VCaP (cell line): Measurements from ENCODE around the gene BRWD1.

ENCODE experiments used
- H3K27ac ChIP-seq: fragments of 450-650 bp; 2 replicates; pipeline ENCODE4 v1.5.1; 2017
- CTCF ChIP-seq: fragments of 450-650 bp; conservative IDR thresholded peaks from 2 replicates; pipeline ENCODE4 v1.5.1; 2017; ENCODE audit warnings: mild to moderate bottlenecking, moderate library complexity

The BRWD1 gene

GRCh38 chr21:39196310-39196709 is 117.1 kb downstream of the BRWD1 start:
- no peak overlapping the region for H3K27ac ChIP-seq
- no peak for TF ChIP-seq CTCF

DNA sequence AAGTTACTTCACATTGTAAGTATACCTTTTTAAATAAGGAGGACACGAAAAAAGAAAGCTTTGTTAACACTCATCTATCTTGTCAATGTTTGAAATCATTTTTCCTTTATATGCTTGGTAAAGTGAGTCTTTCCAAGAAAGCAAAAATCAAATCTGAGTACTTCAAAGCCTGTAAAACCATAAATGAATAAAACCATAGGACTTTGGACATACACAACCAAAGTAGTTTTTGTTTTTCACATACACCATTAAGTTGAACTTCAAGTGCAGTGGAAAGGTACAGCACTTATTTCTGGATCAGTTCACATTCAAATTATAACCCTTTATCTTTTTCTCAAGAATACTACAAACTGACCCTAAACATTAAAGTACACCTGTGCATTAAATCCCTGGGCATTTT is 120.1 kb downstream of the BRWD1 start:
- no peak overlapping the region for H3K27ac ChIP-seq
- TF ChIP-seq CTCF = no peak

DNA sequence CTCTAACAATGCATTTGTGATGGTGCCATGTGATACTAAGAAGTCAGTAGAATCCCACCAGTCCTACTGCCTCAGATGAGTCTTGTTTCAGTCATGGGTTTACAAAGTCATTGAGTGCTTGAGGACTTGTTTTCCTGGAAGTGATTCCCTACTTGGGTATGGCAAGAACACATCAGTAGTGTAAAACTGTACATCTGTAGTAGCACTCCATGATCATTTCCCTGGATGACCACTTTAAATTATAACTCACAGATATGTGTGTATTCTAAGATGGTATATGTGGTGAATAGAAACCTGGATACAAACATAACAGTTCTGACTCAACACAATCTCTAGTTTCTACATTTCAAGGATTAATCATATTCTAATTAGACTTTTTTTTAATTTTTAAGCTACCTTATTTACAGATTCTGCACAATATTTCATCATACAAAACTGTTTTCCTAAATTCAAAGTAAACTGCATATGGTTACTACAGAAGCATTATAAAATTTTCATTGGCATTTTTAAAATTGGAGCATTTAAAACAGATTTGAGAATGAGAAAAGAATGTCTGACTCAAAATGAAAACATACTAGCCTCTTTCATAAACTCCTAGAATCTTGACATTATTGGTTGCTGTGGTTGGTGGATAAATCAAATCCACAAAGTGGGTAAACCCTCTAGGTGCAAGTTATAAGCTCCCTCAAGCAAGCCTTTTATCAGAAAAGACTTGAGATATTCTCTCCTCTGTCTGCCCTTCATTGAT is 123.4 kb downstream of the BRWD1 start:
- H3K27ac ChIP-seq = no peak overlapping the region
- TF ChIP-seq CTCF = no peak

DNA sequence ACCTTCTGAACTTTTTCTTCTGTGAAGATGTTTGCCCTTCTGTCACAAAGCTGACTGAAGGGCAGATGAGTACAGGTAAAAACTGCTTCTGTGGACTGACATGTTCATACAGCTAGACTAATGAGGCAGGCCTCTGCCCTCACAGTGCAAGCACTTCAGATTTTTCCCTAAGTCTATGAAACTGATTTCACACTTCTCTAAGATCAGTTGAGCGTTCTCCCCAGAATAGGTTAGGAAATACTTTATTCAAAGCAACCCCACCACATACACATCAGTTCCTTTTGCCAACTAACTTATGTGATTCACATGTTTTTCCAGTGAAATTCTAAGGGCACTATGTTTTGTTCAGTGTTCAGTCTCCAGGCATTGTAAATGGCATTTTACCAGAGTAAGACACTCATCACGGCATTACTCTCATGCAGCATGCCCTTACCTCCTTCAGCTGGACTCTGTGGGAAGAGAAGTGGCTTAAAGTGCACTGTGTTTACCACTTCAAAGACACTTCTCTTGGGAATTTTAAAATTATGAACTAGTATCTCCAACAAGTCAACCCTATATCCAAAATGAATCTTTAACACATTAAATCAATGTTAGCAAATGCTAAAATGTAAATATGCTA is 124.8 kb downstream of the BRWD1 start:
- no peak overlapping the region for H3K27ac ChIP-seq
- no peak for TF ChIP-seq CTCF

- no peak overlapping the region for H3K27ac ChIP-seq
- TF ChIP-seq CTCF = no peak
Measured at GRCh38 chr21:39187141-39187540, 126.3 kb downstream of the BRWD1 start.

GRCh38 chr21:39186676-39187075 is 126.8 kb downstream of the BRWD1 start:
- H3K27ac ChIP-seq = no peak overlapping the region

GRCh38 chr21:39185157-39185556 is 128.3 kb downstream of the BRWD1 start:
- no peak overlapping the region; the same call in 1 of the 2 replicates for H3K27ac ChIP-seq
- no peak for TF ChIP-seq CTCF

More at GRCh38 chr21:39186676-39187075, 126.8 kb downstream of the BRWD1 start:
- no peak for TF ChIP-seq CTCF
